ENCODE data around the gene TXLNG.
"Not testable (repeated sequence)": the region's sequence is repeated elsewhere in the genome, so short reads cannot be mapped to it uniquely, and the experiment has no call there.

GRCh38 chrX:16761500-16761899 lies 24.8 kb upstream of the TXLNG start:
- not testable (repeated sequence) for TF ChIP-seq POLR2A (IDR thresholded peaks at IDR 0.05); CTCF (IDR thresholded peaks at IDR 0.05); POLR2AphosphoS5 (IDR thresholded peaks at IDR 0.05; ENCODE audit: insufficient read depth in 1 of 2, low read depth in 1 of 2)

Measured in vagina (tissue), 2 donors.